ENCODE measurements around the gene LRRC14B.
"Not testable (repeated sequence)": the region's sequence is repeated elsewhere in the genome, so short reads cannot be mapped to it uniquely, and the experiment has no call there.

DNA sequence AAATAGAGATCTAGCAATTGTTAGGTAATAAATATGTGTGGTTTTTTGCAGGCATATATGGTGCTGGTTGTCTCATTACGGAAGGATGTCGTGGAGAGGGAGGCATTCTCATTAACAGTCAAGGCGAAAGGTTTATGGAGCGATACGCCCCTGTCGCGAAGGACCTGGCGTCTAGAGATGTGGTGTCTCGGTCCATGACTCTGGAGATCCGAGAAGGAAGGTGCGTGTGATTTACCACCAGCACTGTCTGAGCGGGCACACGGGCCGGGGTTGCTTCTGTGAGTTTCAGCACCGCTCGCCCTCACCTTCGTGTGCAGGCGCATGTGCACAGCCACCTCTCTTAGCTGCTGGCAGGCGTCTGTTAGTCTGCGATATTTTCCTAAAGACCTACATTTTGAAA is 42.1 kb downstream of the LRRC14B start:
- TF ChIP-seq, protein P1, sequence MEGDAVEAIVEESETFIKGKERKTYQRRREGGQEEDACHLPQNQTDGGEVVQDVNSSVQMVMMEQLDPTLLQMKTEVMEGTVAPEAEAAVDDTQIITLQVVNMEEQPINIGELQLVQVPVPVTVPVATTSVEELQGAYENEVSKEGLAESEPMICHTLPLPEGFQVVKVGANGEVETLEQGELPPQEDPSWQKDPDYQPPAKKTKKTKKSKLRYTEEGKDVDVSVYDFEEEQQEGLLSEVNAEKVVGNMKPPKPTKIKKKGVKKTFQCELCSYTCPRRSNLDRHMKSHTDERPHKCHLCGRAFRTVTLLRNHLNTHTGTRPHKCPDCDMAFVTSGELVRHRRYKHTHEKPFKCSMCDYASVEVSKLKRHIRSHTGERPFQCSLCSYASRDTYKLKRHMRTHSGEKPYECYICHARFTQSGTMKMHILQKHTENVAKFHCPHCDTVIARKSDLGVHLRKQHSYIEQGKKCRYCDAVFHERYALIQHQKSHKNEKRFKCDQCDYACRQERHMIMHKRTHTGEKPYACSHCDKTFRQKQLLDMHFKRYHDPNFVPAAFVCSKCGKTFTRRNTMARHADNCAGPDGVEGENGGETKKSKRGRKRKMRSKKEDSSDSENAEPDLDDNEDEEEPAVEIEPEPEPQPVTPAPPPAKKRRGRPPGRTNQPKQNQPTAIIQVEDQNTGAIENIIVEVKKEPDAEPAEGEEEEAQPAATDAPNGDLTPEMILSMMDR (IDR thresholded peaks at IDR 0.05), result not testable (repeated sequence)
- TF ChIP-seq POLR2A (IDR thresholded peaks at IDR 0.05), result not testable (repeated sequence)

Measured in suprapubic skin (tissue), 3 donors.